Heart left ventricle (tissue), 16 donors: Measurements from ENCODE around the gene ARSB. TPM values are rescaled to one million over a fixed set of nuclear protein-coding genes. Genes with fewer than 3 reads are reported as not detected.

Experiments used
- ATAC-seq, 4 donors: fragments of 200-7000 bp; cut with Tn5 transposase; one replicate each; pipeline ENCODE4 v1.9.1; 2020 to 2022; ENCODE audit warnings: moderate library complexity in 4 of 4, mild to moderate bottlenecking in 3 of 4, moderate number of reproducible peaks in 1 of 4
- DNase-seq, 5 donors: peaks; one replicate each; pipeline ENCODE4 v3.0.0-alpha.2; 2020
- H3K27ac ChIP-seq, 12 donors: fragments of 200-600 bp; sonication (generic) in 4 of 12; one replicate each; pipeline versions ENCODE4 v1.5.0 to v1.8.0; 2016 to 2022; ENCODE audit warnings: mild to moderate bottlenecking in 2 of 12
- H3K27me3 ChIP-seq, 9 donors: fragments of 200-600 bp; sonication (generic) in 2 of 9; one replicate each; pipeline versions ENCODE4 v1.5.1 to v1.8.0; 2016 to 2022; ENCODE audit warnings: mild to moderate bottlenecking in 3 of 9
- H3K36me3 ChIP-seq, 9 donors: fragments of 200-600 bp; sonication (generic) in 2 of 9; one replicate each; pipeline versions ENCODE4 v1.5.0 to v1.8.0; 2018 to 2022; ENCODE audit warnings: mild to moderate bottlenecking in 2 of 9
- H3K4me1 ChIP-seq, 12 donors: fragments of 200-600 bp; sonication (generic) in 4 of 12; one replicate each; pipeline versions ENCODE4 v1.5.0 to v1.8.0; 2016 to 2022; ENCODE audit warnings: mild to moderate bottlenecking in 3 of 12
- H3K4me3 ChIP-seq, 12 donors: fragments of 200-600 bp; sonication (generic) in 4 of 12; one replicate each; pipeline versions ENCODE4 v1.5.0 to v1.8.0; 2017 to 2022; ENCODE audit warnings: mild to moderate bottlenecking in 9 of 12, moderate library complexity in 4 of 12
- H3K9me3 ChIP-seq, 12 donors: fragments of 200-600 bp; sonication (generic) in 4 of 12; one replicate each; pipeline versions ENCODE4 v1.5.0 to v1.8.0; 2016 to 2022; ENCODE audit warnings: mild to moderate bottlenecking in 1 of 12
- CTCF ChIP-seq, 12 donors: fragments of 200-600 bp; sonication (generic) in 4 of 12; IDR thresholded peaks; one replicate each; pipeline versions ENCODE4 v1.5.0 to v1.8.0; 2018 to 2022; ENCODE audit warnings: antibody characterized with exemption in 12 of 12, mild to moderate bottlenecking in 5 of 12
- POLR2A ChIP-seq, 2 donors: fragments of 450-650 bp; IDR thresholded peaks; one replicate each; pipeline ENCODE4 v1.6.1; 2017; ENCODE audit warnings: antibody characterized with exemption in 2 of 2, mild to moderate bottlenecking in 2 of 2, moderate library complexity in 2 of 2
- WGBS, 4 donors: extraction: QIAGEN DNeasy Blood & Tissue Kit in 2 of 4; methylation state at CpG; one replicate each; pipeline versions ENCODE4 v1.1.5 to v1.1.7; 2013 to 2018; 5-methylcytosine and 5-hydroxymethylcytosine counted together
- intact Hi-C, 10 donors: fragments of 100-400 bp; cut with DNase I; formaldehyde crosslinking; loops; one replicate each; pipeline versions ENCODE4 v1.11.1 to v1.14.2; 2022
- polyA plus RNA-seq, 2 donors: library from polyadenylated mRNA; stranded (reverse); fragments of 200-250 nt; gene quantifications; one replicate each; pipeline ENCODE4 v1.2.3, GENCODE V29; 2013
- total RNA-seq, 9 donors: library from RNA; depleted of rRNA in 2 of 9; stranded (reverse); fragments of >200 nt in 2 of 9; fragmentation: NEBNext Ultra II Directional in 3 of 9; extraction: Animal tissue kit (Norgen Biotek cat#: 25700) in 3 of 9; gene quantifications; one replicate each; pipeline versions ENCODE4 v1.1.0 to v1.2.4, GENCODE V29; 2016 to 2023
- donor health status: ischemic (EF 13 %, LVEDD 7.1; RV severe dilation, severe dysfunction).
- donor health status: healthy with polysubstance abuse.
- donor health status: DM: no; HTN: yes; CAD: no.
- donor health status: DM: no; HTN: no; CAD: no.
- donor health status: ischemic (EF 25% LVEDD 6.9; RV normal size, moderate dysfunction).
- donor health status: ischemic (EF 25% LVEDD 5.7; RV mildly dilated, moderate dysfunction).
- donor health status: healthy.
- donor health status: DM: yes; HTN: yes; CAD: no.
- donor health status: ischemic (EF 35%, LVEDD 5.7; RV mildly dilated, moderate dysfunction).
- donor health status: nonischemic (EF 11% LVEDD 7.7; RV severe dilation, severe dysfunction).
- donor health status: DM: yes; HTN: yes; CAD: no.
- donor health status: PGD.
- donor health status: ischemic (EF 29% LVEDD 5.4; RV normal size, mild dysfunction).
- donor health status: nonischemic (EF 23%, LVEDD 6.1; RV moderate dilation, normal function).

The ARSB gene
- total and polyA plus RNA-seq, 11 donors, result 2.2 to 25.8 (median 14.4) TPM

- Histone ChIP-seq H3K36me3 (no peaks in the 10 kb centered on the region), H3K4me1 (no peaks in the 10 kb centered on the region), H3K27ac (no peak overlapping the region), H3K4me3 (no peak overlapping the region), H3K27me3 (no peaks in the 10 kb centered on the region), H3K9me3 (no peaks in the 10 kb centered on the region)
- no peak for ATAC-seq
- 94 to 98% (median 95%) methylated on average over 3 of the region's 3 CpGs for WGBS, 4 donors
- intact Hi-C loops, result no loop called here
- TF ChIP-seq POLR2A (IDR thresholded peaks at IDR 0.05), result no peak
- no peak for TF ChIP-seq CTCF (IDR thresholded peaks at IDR 0.05)
- no peak for DNase-seq
These were observed 57.3 kb downstream of the ARSB start for GRCh38 chr5:78927657-78928282.

GRCh38 chr5:78926252-78926651 is 58.9 kb downstream of the ARSB start:
- H3K4me3 ChIP-seq, result no peak overlapping the region
- DNase-seq (no peak), ATAC-seq (no peak)
- H3K27ac ChIP-seq, result no peak overlapping the region
- no peak for TF ChIP-seq POLR2A (IDR thresholded peaks at IDR 0.05)
- no peak for TF ChIP-seq CTCF (IDR thresholded peaks at IDR 0.05)
- intact Hi-C loops, result no loop called here
- no peaks in the 10 kb centered on the region for H3K4me1 ChIP-seq
- H3K27me3 ChIP-seq, result no peaks in the 10 kb centered on the region
- no peaks in the 10 kb centered on the region for H3K36me3 ChIP-seq
- WGBS, 4 donors, result 91 to 96% (median 94%) methylated on average over 2 of the region's 2 CpGs
- H3K9me3 ChIP-seq, result no peaks in the 10 kb centered on the region

- TF ChIP-seq POLR2A (IDR thresholded peaks at IDR 0.05), result no peak
- no peak for TF ChIP-seq CTCF (IDR thresholded peaks at IDR 0.05)
- intact Hi-C loops, result no loop called here
- no peak overlapping the region for H3K4me3 ChIP-seq
- no peaks in the 10 kb centered on the region for H3K27me3 ChIP-seq
- ATAC-seq (no peak), DNase-seq (no peak)
- H3K36me3 ChIP-seq, result no peaks in the 10 kb centered on the region
- 83 to 95% (median 93%) methylated on average over 6 of the region's 6 CpGs for WGBS, 4 donors
- no peak overlapping the region for H3K27ac ChIP-seq
- no peaks in the 10 kb centered on the region for H3K9me3 ChIP-seq
- H3K4me1 ChIP-seq, result peaks cover 0 to 5% (median 0%) of the 10 kb centered on the region in 12 donors
These were observed 59.8 kb downstream of the ARSB start for GRCh38 chr5:78925129-78925876.

GRCh38 chr5:78923622-78923970 is 61.5 kb downstream of the ARSB start:
- no peak for TF ChIP-seq CTCF (IDR thresholded peaks at IDR 0.05)
- TF ChIP-seq POLR2A (IDR thresholded peaks at IDR 0.05), result no peak
- intact Hi-C loops, result no loop called here
- DNase-seq (no peak), ATAC-seq (no peak)
- Histone ChIP-seq H3K27me3 (no peaks in the 10 kb centered on the region), H3K4me3 (no peak overlapping the region), H3K4me1 (peaks cover 0 to 5% (median 0%) of the 10 kb centered on the region in 12 donors), H3K9me3 (no peaks in the 10 kb centered on the region), H3K36me3 (no peaks in the 10 kb centered on the region), H3K27ac (no peak overlapping the region)
- 93 to 100% (median 99%) methylated on average over 1 of the region's 1 CpG for WGBS, 4 donors
